HG03571 (cell line): Measurements from ENCODE around the gene RUSC1.
A peak's percentile ranks its signal among the peaks of the same experiment; 100 is the strongest.
"Not testable (repeated sequence)": the region's sequence is repeated elsewhere in the genome, so short reads cannot be mapped to it uniquely, and the experiment has no call there.

Source experiments
- ATAC-seq: cut with Tn5 transposase; IDR thresholded peaks from one replicate; pipeline ENCODE4 v1.9.1; 2021; ENCODE audit not compliant: unreplicated experiment

RUSC1 gene

GRCh38 chr1:155321639-155322503 is 1.2 kb downstream of the RUSC1 start:
- ATAC-seq: no peak

- no peak for ATAC-seq
Observed at GRCh38 chr1:155322571-155322952, 1.9 kb downstream of the RUSC1 start.

GRCh38 chr1:155322953-155323728 is 2.4 kb downstream of the RUSC1 start:
- peak; percentile 43 for ATAC-seq

- peak; percentile 30 for ATAC-seq
Observed at GRCh38 chr1:155323729-155324036, 3.0 kb downstream of the RUSC1 start.

GRCh38 chr1:155324037-155324716 is 3.5 kb downstream of the RUSC1 start:
- ATAC-seq: peak; percentile 45

GRCh38 chr1:155324717-155325602 is 4.3 kb downstream of the RUSC1 start:
- ATAC-seq: no peak

- ATAC-seq: no peak
Observed at GRCh38 chr1:155325603-155325893, 4.9 kb downstream of the RUSC1 start.

- no peak for ATAC-seq
Observed at GRCh38 chr1:155326020-155326526, 5.4 kb downstream of the RUSC1 start.

GRCh38 chr1:155326631-155327037 is 5.9 kb downstream of the RUSC1 start:
- ATAC-seq: no peak

- ATAC-seq: no peak
Observed at GRCh38 chr1:155327981-155328380, 7.3 kb downstream of the RUSC1 start.

- not testable (repeated sequence) for ATAC-seq
Observed at GRCh38 chr1:155328856-155329255, 8.2 kb downstream of the RUSC1 start.

- no peak for ATAC-seq
Observed at GRCh38 chr1:155329980-155330598, 9.4 kb downstream of the RUSC1 start.

GRCh38 chr1:155334962-155335361 is 14.3 kb downstream of the RUSC1 start:
- ATAC-seq: no peak

- ATAC-seq: no peak
Observed at GRCh38 chr1:155339515-155340097, 18.9 kb downstream of the RUSC1 start.

- no peak for ATAC-seq
Observed at GRCh38 chr1:155342842-155343241, 22.1 kb downstream of the RUSC1 start.

GRCh38 chr1:155352631-155353030 is 31.9 kb downstream of the RUSC1 start:
- ATAC-seq: no peak

- no peak for ATAC-seq
Observed at GRCh38 chr1:155360051-155360450, 39.4 kb downstream of the RUSC1 start.

GRCh38 chr1:155379180-155379579 is 58.5 kb downstream of the RUSC1 start:
- no peak for ATAC-seq

GRCh38 chr1:155379631-155380090 is 59.0 kb downstream of the RUSC1 start:
- no peak for ATAC-seq
